ENCODE results near the gene MTRR.

MTRR gene

DNA sequence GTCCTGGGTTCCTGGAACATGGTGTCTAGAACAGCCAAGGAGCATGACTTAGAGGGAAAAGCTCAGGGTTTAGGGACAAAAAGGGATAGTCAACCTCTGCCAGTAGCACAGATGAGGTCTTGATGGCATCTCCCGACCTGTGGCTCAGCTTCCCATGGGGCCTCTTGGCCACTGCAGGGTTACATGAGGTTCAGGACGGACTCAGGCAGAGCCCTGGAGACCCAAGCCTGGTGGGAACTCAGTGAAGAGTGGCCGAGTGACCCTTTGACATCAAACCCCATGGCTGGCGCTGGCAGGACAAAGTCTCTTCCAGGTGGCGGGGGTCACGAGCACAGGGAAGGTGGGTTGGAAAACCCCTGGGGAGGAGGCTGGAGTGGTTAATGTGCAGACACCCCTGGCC, 57.8 kb downstream of the MTRR start:
- no peaks in the 10 kb centered on the region for H3K4me1 ChIP-seq (ENCODE audit: control insufficient read depth in 1 of 2, insufficient read depth in 2 of 2, low read length in 2 of 2)

DNA sequence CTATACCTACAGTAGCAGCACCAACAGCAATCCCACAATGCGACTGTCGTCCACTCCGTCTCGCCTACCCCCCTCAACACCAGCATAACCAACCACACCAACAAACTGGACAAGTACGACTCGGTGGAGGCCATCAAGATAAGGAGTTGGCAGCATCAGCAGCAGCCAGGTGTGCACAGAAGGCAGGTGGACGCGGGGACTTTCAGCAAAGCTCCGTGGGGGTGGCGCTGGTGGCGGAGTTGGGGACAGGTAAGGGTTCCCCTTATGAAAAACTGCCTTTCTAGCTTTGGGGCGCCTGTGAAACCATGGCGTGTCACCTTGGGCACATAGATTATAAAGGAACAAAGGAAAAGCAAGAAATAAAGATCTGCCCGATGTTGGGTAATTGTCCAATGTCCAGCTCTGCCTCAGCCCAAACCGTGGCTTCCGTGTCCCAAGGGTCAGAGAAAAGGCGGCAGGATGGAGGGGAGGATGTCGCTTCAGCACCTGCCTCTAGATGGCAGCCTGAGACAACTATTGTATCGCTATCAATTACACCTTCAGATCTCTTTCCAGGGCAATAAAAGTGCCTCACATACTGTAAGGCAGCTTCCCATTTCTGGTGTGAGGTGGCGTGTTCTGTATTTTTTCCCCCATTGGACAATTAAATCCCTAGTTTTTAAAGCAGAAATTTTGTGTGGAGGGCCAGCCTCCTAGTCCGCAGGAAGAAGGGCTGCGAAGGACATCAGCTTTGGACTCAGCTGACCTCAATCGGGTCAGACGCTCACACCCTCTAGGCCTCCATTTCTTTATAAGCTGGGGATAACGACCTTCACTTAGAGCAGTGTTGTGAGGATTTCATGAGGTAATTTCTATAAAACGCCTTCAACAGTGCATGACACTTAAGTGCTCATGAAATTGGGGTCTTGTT, 58.8 kb downstream of the MTRR start:
- no peaks in the 10 kb centered on the region for H3K36me3 ChIP-seq (ENCODE audit: control insufficient read depth in 1 of 2, insufficient read depth in 2 of 2, low read length in 2 of 2)
- H3K4me3 ChIP-seq (ENCODE audit: low read depth in 1 of 2, low read length in 2 of 2): no peak overlapping the region
- no peak overlapping the region for H3K27ac ChIP-seq (ENCODE audit: low read length)
- H3K27me3 ChIP-seq (ENCODE audit: low read depth, low read length): no peaks in the 10 kb centered on the region
- no peaks in the 10 kb centered on the region for H3K9me3 ChIP-seq (ENCODE audit: control insufficient read depth in 1 of 2, low read length in 2 of 2)
- H3K4me1 ChIP-seq (ENCODE audit: control insufficient read depth in 1 of 2, insufficient read depth in 2 of 2, low read length in 2 of 2): no peaks in the 10 kb centered on the region

More for the DNA sequence above, 57.8 kb downstream of the MTRR start:
- no peaks in the 10 kb centered on the region for H3K9me3 ChIP-seq (ENCODE audit: control insufficient read depth in 1 of 2, low read length in 2 of 2)
- no peak overlapping the region for H3K27ac ChIP-seq (ENCODE audit: low read length)
- no peak overlapping the region for H3K4me3 ChIP-seq (ENCODE audit: low read depth in 1 of 2, low read length in 2 of 2)
- H3K36me3 ChIP-seq (ENCODE audit: control insufficient read depth in 1 of 2, insufficient read depth in 2 of 2, low read length in 2 of 2): no peaks in the 10 kb centered on the region
- H3K27me3 ChIP-seq (ENCODE audit: low read depth, low read length): no peaks in the 10 kb centered on the region

DNA sequence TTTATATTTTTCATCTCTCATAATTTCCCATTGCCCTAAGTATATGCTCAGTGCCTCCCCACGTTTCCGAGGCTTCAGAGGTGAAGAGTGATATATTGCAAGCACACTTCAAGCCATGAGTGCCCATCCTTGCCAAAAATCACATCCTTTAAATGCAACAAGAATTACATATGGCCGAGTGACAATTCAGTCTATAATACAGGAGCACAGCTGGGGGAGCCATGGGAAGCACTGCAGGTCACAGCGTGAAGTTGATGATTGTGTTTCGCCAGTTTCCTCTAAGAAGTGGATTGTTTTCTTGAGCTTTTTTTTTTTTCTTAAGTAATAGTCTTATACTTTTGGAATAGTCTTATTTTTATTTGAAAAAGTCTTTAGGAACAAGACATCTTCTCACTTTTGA, 61.1 kb downstream of the MTRR start:
- Histone ChIP-seq H3K36me3 (ENCODE audit: control insufficient read depth in 1 of 2, insufficient read depth in 2 of 2, low read length in 2 of 2) (no peaks in the 10 kb centered on the region), H3K4me1 (ENCODE audit: control insufficient read depth in 1 of 2, insufficient read depth in 2 of 2, low read length in 2 of 2) (no peaks in the 10 kb centered on the region), H3K27me3 (ENCODE audit: low read depth, low read length) (no peaks in the 10 kb centered on the region), H3K4me3 (ENCODE audit: low read depth in 1 of 2, low read length in 2 of 2) (no peak overlapping the region), H3K27ac (ENCODE audit: low read length) (no peak overlapping the region), H3K9me3 (ENCODE audit: control insufficient read depth in 1 of 2, low read length in 2 of 2) (no peaks in the 10 kb centered on the region)

DNA sequence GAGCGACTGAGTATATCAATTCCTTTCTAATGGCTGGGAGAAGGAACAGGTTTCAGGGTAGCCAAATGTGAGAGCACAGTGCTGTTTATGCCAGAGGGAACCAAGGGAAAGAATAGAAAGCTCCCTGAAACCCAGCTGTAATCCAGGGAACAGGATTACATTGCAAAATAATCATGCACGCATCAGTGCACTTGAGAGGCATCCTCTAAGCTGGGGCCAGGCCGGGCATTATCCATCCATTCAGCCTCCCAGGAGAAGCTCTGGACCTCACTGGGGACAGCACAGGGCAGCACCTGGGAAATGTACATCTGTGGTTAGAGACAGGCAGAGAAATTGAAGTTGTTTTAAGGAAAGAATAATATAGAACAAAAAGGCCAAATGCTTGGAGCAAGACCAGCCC, 72.7 kb downstream of the MTRR start:
- no peaks in the 10 kb centered on the region for H3K36me3 ChIP-seq (ENCODE audit: control insufficient read depth in 1 of 2, insufficient read depth in 2 of 2, low read length in 2 of 2)
- H3K4me1 ChIP-seq (ENCODE audit: control insufficient read depth in 1 of 2, insufficient read depth in 2 of 2, low read length in 2 of 2): no peaks in the 10 kb centered on the region
- no peaks in the 10 kb centered on the region for H3K9me3 ChIP-seq (ENCODE audit: control insufficient read depth in 1 of 2, low read length in 2 of 2)
- no peak overlapping the region for H3K27ac ChIP-seq (ENCODE audit: low read length)
- H3K4me3 ChIP-seq (ENCODE audit: low read depth in 1 of 2, low read length in 2 of 2): no peak overlapping the region
- H3K27me3 ChIP-seq (ENCODE audit: low read depth, low read length): no peaks in the 10 kb centered on the region

DNA sequence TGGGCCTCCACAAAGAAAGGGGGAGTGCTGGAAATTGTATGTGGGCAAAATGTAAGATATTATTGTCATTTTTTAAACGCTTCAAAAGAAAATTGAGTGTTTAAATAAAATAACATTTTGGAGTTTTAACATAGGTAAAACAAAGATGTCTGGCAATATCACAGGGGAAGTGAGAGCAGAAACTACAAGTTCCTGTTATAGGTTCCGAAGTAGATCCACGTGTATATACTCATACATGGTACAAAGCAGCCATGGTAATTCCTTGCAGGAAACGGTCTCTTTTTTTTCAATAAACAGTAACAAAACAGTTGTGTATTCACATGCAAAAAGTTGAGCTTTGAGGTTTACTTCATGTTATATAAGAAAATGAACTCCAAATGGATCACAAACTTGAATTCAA, 78.4 kb downstream of the MTRR start:
- Histone ChIP-seq H3K27me3 (ENCODE audit: low read depth, low read length) (no peaks in the 10 kb centered on the region), H3K9me3 (ENCODE audit: control insufficient read depth in 1 of 2, low read length in 2 of 2) (no peaks in the 10 kb centered on the region), H3K4me1 (ENCODE audit: control insufficient read depth in 1 of 2, insufficient read depth in 2 of 2, low read length in 2 of 2) (no peaks in the 10 kb centered on the region), H3K27ac (ENCODE audit: low read length) (no peak overlapping the region), H3K36me3 (ENCODE audit: control insufficient read depth in 1 of 2, insufficient read depth in 2 of 2, low read length in 2 of 2) (no peaks in the 10 kb centered on the region), H3K4me3 (ENCODE audit: low read depth in 1 of 2, low read length in 2 of 2) (no peak overlapping the region)
